B cell (primary cell): ENCODE measurements around the gene TFDP1. TPM values are rescaled to one million over a fixed set of nuclear protein-coding genes. Genes with fewer than 3 reads are reported as not detected.

Experiments
- ATAC-seq: fragments of 200-7000 bp; cut with Tn5 transposase; one replicate; pipeline ENCODE4 v1.10.0; 2021; ENCODE audit warnings: low read depth, mild to moderate bottlenecking, moderate number of reproducible peaks, moderate library complexity
- CTCF ChIA-PET: fragments of 350-600 bp; sonication (Branson Sonifier 250); formaldehyde crosslinking; loops from one replicate; lab custom pipeline; 2021; ENCODE audit warnings: antibody characterized with exemption, inconsistent platforms; lab: Charles Lee
- POLR2A ChIA-PET: fragments of 350-600 bp; sonication (Branson Sonifier 250); formaldehyde crosslinking; loops from one replicate; lab custom pipeline; 2021; ENCODE audit warnings: antibody characterized with exemption; lab: Charles Lee
- DNase-seq: peaks from one replicate; pipeline ENCODE4 v3.0.0; 2013
- H2AFZ ChIP-seq: 2 replicates; pipeline ENCODE4 v1.6.1; 2012; ENCODE audit warnings: mild to moderate bottlenecking, low read depth, low read length; ENCODE audit not compliant: insufficient read depth, poor library complexity, severe bottlenecking
- H3K27ac ChIP-seq, 2 donors: 1 replicate in 1 of 2; 2 replicates in 1 of 2; pipeline ENCODE4 v1.5.1; 2012 to 2013; ENCODE audit warnings: low read length in 2 of 2, mild to moderate bottlenecking in 2 of 2, moderate library complexity in 1 of 2
- H3K27me3 ChIP-seq, 4 experiments: fragments of 200-600 bp in 1 of 4; sonication (generic) in 1 of 4; replicated peaks in 1 of 4; 1 replicate in 2 of 4; 2 replicates in 2 of 4; pipeline versions ENCODE4 v1.6.1 to v1.7.0; 2013 to 2016; ENCODE audit warnings: low read length in 3 of 4, mild to moderate bottlenecking in 2 of 4, mixed read lengths in 1 of 4, moderate library complexity in 1 of 4; ENCODE audit not compliant: insufficient read depth in 4 of 4, control insufficient read depth in 3 of 4; ENCODE audit errors: control extremely low read depth in 1 of 4
- H3K36me3 ChIP-seq, 2 experiments: replicated peaks in 1 of 2; 1 replicate in 1 of 2; 2 replicates in 1 of 2; pipeline versions ENCODE4 v1.6.1 to v1.7.1; 2013; ENCODE audit warnings: low read length in 1 of 2; ENCODE audit not compliant: insufficient read depth in 2 of 2, control insufficient read depth in 1 of 2; ENCODE audit errors: control extremely low read depth in 1 of 2, extremely low read depth in 1 of 2
- H3K4me1 ChIP-seq, 2 donors: fragments of 200-600 bp in 1 of 2; sonication (generic) in 1 of 2; 1 replicate in 1 of 2; 2 replicates in 1 of 2; pipeline versions ENCODE4 v1.5.1 to v1.6.1; 2013 to 2017; ENCODE audit warnings: low read length in 2 of 2; ENCODE audit not compliant: control insufficient read depth in 2 of 2, insufficient read depth in 2 of 2
- H3K4me2 ChIP-seq: replicated peaks from 2 replicates; pipeline ENCODE3; 2012; ENCODE audit warnings: mild to moderate bottlenecking, low read depth, low read length; ENCODE audit not compliant: poor library complexity, severe bottlenecking
- H3K4me3 ChIP-seq, 5 experiments: fragments of 200-600 bp in 1 of 5; sonication (generic) in 1 of 5; 1 replicate in 3 of 5; 2 replicates in 2 of 5; pipeline versions ENCODE4 v1.5.1 to v1.7.0; 2011 to 2016; ENCODE audit warnings: low read length in 4 of 5, mild to moderate bottlenecking in 4 of 5, low read depth in 2 of 5, control low read depth in 1 of 5, moderate library complexity in 1 of 5; ENCODE audit not compliant: insufficient read depth in 1 of 5; ENCODE audit errors: control extremely low read depth in 1 of 5, extremely low read depth in 1 of 5
- H3K79me2 ChIP-seq: fragments of 200-600 bp; sonication (generic); one replicate; pipeline ENCODE4 v1.6.0; 2016; ENCODE audit warnings: low read length; ENCODE audit not compliant: control insufficient read depth, insufficient read depth
- H3K9ac ChIP-seq: fragments of 200-600 bp; sonication (generic); 2 replicates; pipeline ENCODE4 v1.6.1; 2017; ENCODE audit warnings: mild to moderate bottlenecking, low read length, moderate library complexity
- H3K9me3 ChIP-seq, 3 donors: one replicate each; pipeline versions ENCODE4 v1.6.1 to v1.7.1; 2013; ENCODE audit warnings: low read length in 2 of 3; ENCODE audit not compliant: control insufficient read depth in 2 of 3, insufficient read depth in 1 of 3; ENCODE audit errors: control extremely low read depth in 1 of 3
- H4K20me1 ChIP-seq: 2 replicates; pipeline ENCODE4 v1.6.0; 2012; ENCODE audit warnings: mild to moderate bottlenecking, low read length; ENCODE audit not compliant: insufficient read depth, control insufficient read depth, poor library complexity, severe bottlenecking
- H3K27ac Mint-ChIP-seq: one replicate; pipeline ENCODE4 v1.8.0; 2021; ENCODE audit warnings: mixed read lengths
- H3K27me3 Mint-ChIP-seq: one replicate; pipeline ENCODE4 v1.8.0; 2021; ENCODE audit warnings: mixed read lengths
- H3K4me1 Mint-ChIP-seq: one replicate; pipeline ENCODE4 v1.8.0; 2021; ENCODE audit warnings: mixed read lengths
- H3K4me3 Mint-ChIP-seq: one replicate; pipeline ENCODE4 v1.8.0; 2021; ENCODE audit warnings: mixed read lengths
- H3K9me3 Mint-ChIP-seq: one replicate; pipeline ENCODE4 v1.8.0; 2022; ENCODE audit warnings: mixed read lengths; ENCODE audit not compliant: insufficient read depth
- CTCF ChIP-seq: fragments of 200-600 bp; IDR thresholded peaks from one replicate; pipeline ENCODE4 v1.8.0; 2022; ENCODE audit warnings: antibody characterized with exemption, mild to moderate bottlenecking
- EZH2 ChIP-seq: IDR thresholded peaks from 2 replicates; pipeline ENCODE4 v1.6.1; 2012; ENCODE audit warnings: borderline replicate concordance, low read depth, mild to moderate bottlenecking, moderate library complexity, low read length; ENCODE audit not compliant: insufficient read depth, poor library complexity, severe bottlenecking
- WGBS: methylation state at CpG from one replicate; pipeline ENCODE4 v1.1.5; 2013; ENCODE audit warnings: missing lambda C conversion rate; ENCODE audit not compliant: insufficient coverage; 5-methylcytosine and 5-hydroxymethylcytosine counted together
- intact Hi-C: fragments of 100-400 bp; cut with micrococcal nuclease; formaldehyde crosslinking; loops from one replicate; pipeline ENCODE4 v1.10.0; 2022
- polyA plus RNA-seq: library from polyadenylated mRNA; depleted of rRNA; stranded (reverse); fragments of >200 nt; gene quantifications from 2 replicates; pipeline ENCODE4 v1.2.3, GENCODE V29; 2012
- total RNA-seq, 2 donors: library from RNA; stranded (reverse); fragments of 120-200 nt in 1 of 2; gene quantifications; 1 replicate in 1 of 2; 2 replicates in 1 of 2; pipeline versions ENCODE4 v1.2.3 to v1.2.4, GENCODE V29; 2013 to 2022

The TFDP1 gene
- total and polyA plus RNA-seq, 2 donors (not counting 1 experiment from before 2014, with no cell fraction given): 19.1 to 31.1 TPM

- no peak overlapping the region for H3K9ac ChIP-seq
- H3K36me3 ChIP-seq: peaks cover 0 to 7% of the 10 kb centered on the region in 2 experiments
- ATAC-seq (no peak), DNase-seq (no peak)
- H3K27ac Mint-ChIP-seq: no peak overlapping the region
- CTCF ChIA-PET: no interaction called here
- H3K9me3 Mint-ChIP-seq: no peaks in the 10 kb centered on the region
- no peaks in the 10 kb centered on the region for H3K27me3 ChIP-seq
- no peaks in the 10 kb centered on the region for H3K4me1 Mint-ChIP-seq
- no peak overlapping the region for H2AFZ ChIP-seq
- H3K79me2 ChIP-seq: peaks cover 56% of the 10 kb centered on the region
- H4K20me1 ChIP-seq: no peaks in the 10 kb centered on the region
- H3K4me1 ChIP-seq: no peaks in the 10 kb centered on the region
- intact Hi-C loops: no loop called here
- peaks cover 0 to 5% (median 0%) of the 10 kb centered on the region in 3 donors for H3K9me3 ChIP-seq
- H3K4me3 ChIP-seq: no peak overlapping the region
- no peak overlapping the region for H3K4me3 Mint-ChIP-seq
- 89% methylated on average over 18 of the region's 18 CpGs for WGBS
- POLR2A ChIA-PET: no interaction called here
- H3K4me2 ChIP-seq: no peak overlapping the region
- no peaks in the 10 kb centered on the region for H3K27me3 Mint-ChIP-seq
- no peak overlapping the region for H3K27ac ChIP-seq
- TF ChIP-seq CTCF: no peak
- TF ChIP-seq EZH2: no peak
Measured at GRCh38 chr13:113616991-113617749, 32.6 kb downstream of the TFDP1 start.

- peaks cover 0 to 5% (median 0%) of the 10 kb centered on the region in 3 donors for H3K9me3 ChIP-seq
- ChIA-PET POLR2A (no interaction called here), CTCF (no interaction called here)
- WGBS: 100% methylated on average over 1 of the region's 5 CpGs
- H3K4me2 ChIP-seq: no peak overlapping the region
- no peak overlapping the region for H3K9ac ChIP-seq
- ATAC-seq (no peak), DNase-seq (no peak)
- Mint-ChIP-seq H3K27ac (no peak overlapping the region), H3K27me3 (no peaks in the 10 kb centered on the region), H3K9me3 (no peaks in the 10 kb centered on the region), H3K4me3 (no peak overlapping the region), H3K4me1 (no peaks in the 10 kb centered on the region)
- H3K79me2 ChIP-seq: peaks cover 50% of the 10 kb centered on the region
- peaks cover 0 to 7% of the 10 kb centered on the region in 2 experiments for H3K36me3 ChIP-seq
- no peaks in the 10 kb centered on the region for H3K27me3 ChIP-seq
- no peak overlapping the region for H2AFZ ChIP-seq
- intact Hi-C loops: no loop called here
- H4K20me1 ChIP-seq: no peaks in the 10 kb centered on the region
- no peak for TF ChIP-seq CTCF
- no peak for TF ChIP-seq EZH2
- H3K4me1 ChIP-seq: no peaks in the 10 kb centered on the region
- H3K27ac ChIP-seq: no peak overlapping the region
- H3K4me3 ChIP-seq: no peak overlapping the region
Measured at GRCh38 chr13:113617961-113618360, 33.4 kb downstream of the TFDP1 start.
